Effector memory CD4-positive, alpha-beta T cell (primary cell): ENCODE results near the gene UCP2.

Experiments used
- DNase-seq, 3 donors: peaks; one replicate each; pipeline ENCODE4 v3.0.0-alpha.2; 2020
- H3K27ac ChIP-seq: 2 replicates; pipeline ENCODE4 v1.7.0; 2013; ENCODE audit warnings: mild to moderate bottlenecking, low read length, moderate library complexity; ENCODE audit not compliant: insufficient read depth, poor library complexity, severe bottlenecking
- H3K27me3 ChIP-seq: replicated peaks from 2 replicates; pipeline ENCODE4 v1.7.0; 2013; ENCODE audit warnings: mild to moderate bottlenecking, low read length; ENCODE audit not compliant: insufficient read depth, control insufficient read depth, poor library complexity, severe bottlenecking
- H3K36me3 ChIP-seq: 2 replicates; pipeline ENCODE4 v1.7.0; 2013; ENCODE audit warnings: mild to moderate bottlenecking, low read length, moderate library complexity; ENCODE audit not compliant: control insufficient read depth, insufficient read depth
- H3K4me1 ChIP-seq: 2 replicates; pipeline ENCODE4 v1.7.0; 2013; ENCODE audit warnings: low read length, mild to moderate bottlenecking; ENCODE audit not compliant: control insufficient read depth, insufficient read depth, poor library complexity, severe bottlenecking
- H3K4me3 ChIP-seq: 2 replicates; pipeline ENCODE4 v1.7.0; 2013; ENCODE audit warnings: low read length, low read depth, mild to moderate bottlenecking; ENCODE audit not compliant: insufficient read depth, poor library complexity, severe bottlenecking
- H3K9me3 ChIP-seq: 2 replicates; pipeline ENCODE4 v1.7.0; 2013; ENCODE audit warnings: mild to moderate bottlenecking, low read length, moderate library complexity; ENCODE audit not compliant: control insufficient read depth

The UCP2 gene

GRCh38 chr11:74019104-74019738, 36.6 kb upstream of the UCP2 start:
- peaks cover 48% of the 10 kb centered on the region for H3K4me1 ChIP-seq
- no peak overlapping the region for H3K4me3 ChIP-seq
- no peak overlapping the region for H3K27ac ChIP-seq
- DNase-seq: no peak
- H3K27me3 ChIP-seq: no peaks in the 10 kb centered on the region
- no peaks in the 10 kb centered on the region for H3K36me3 ChIP-seq
- H3K9me3 ChIP-seq: no peaks in the 10 kb centered on the region

GRCh38 chr11:74018331-74019005, 35.8 kb upstream of the UCP2 start:
- H3K27ac ChIP-seq: no peak overlapping the region
- no peaks in the 10 kb centered on the region for H3K36me3 ChIP-seq
- H3K4me3 ChIP-seq: no peak overlapping the region
- no peaks in the 10 kb centered on the region for H3K27me3 ChIP-seq
- peaks cover 56% of the 10 kb centered on the region for H3K4me1 ChIP-seq
- DNase-seq: no peak
- H3K9me3 ChIP-seq: no peaks in the 10 kb centered on the region

DNA sequence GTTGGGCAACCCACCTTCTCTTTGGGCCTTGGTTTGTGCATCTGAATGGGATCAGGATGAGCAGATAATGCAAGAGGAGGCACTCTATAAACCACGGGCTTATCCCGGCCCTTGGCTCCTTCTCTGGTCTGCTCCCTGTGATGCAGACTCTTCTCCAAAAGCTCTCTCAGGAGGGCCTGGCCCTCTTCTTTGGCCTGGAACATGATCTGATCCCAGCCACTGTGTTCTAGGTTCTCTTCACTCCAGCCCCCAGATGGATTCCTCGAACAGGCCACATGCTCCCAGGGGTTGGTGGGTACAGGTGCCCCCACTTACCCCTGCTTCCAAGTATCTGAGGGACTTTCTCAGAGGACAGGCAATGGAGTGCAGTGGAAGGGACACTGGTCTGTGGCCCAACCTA, 35.0 kb upstream of the UCP2 start:
- H3K4me1 ChIP-seq: peaks cover 64% of the 10 kb centered on the region

DNA sequence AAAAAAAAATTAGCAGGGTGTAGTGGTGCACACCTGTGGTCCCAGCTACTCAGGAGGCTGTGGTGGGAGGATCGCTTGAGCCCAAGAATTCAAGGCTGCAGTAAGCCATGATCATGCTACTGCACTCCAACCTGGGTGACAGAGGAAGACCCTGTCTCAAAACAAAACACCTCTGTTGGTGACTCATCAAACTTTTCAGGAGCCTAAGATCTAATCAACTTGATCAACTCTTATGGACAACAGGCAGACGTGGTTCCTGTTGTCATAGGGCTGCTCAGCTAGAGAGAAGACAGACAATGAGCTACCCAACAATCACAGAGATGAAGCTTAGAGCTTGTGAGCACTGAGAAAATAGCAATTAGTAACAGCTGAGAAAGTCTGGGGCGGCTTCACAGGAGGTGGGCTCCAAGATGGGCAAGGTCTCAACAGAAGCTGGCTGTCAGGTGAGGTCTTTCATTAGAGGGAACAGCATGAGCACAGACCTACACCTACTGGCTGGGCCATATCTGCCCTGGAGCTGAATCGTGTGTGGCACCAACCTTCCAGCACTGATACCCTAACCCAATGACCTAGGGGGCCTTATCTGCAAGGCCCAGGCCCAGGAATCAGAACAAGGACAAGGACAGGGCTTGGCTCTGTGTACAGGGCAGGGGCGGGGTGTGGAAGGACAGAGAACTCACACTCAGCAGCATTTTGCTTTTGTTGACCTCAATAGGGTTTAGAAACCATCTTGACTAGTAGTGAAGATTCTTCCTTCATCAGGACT, 33.5 kb upstream of the UCP2 start:
- Histone ChIP-seq H3K36me3 (no peaks in the 10 kb centered on the region), H3K9me3 (no peaks in the 10 kb centered on the region), H3K27me3 (no peaks in the 10 kb centered on the region), H3K27ac (peak overlapping the region; percentile 2), H3K4me3 (no peak overlapping the region), H3K4me1 (peaks cover 80% of the 10 kb centered on the region)
- DNase-seq: no peak

More for the DNA sequence above, 35.0 kb upstream of the UCP2 start:
- Histone ChIP-seq H3K27ac (no peak overlapping the region), H3K36me3 (no peaks in the 10 kb centered on the region), H3K27me3 (no peaks in the 10 kb centered on the region), H3K9me3 (no peaks in the 10 kb centered on the region), H3K4me3 (no peak overlapping the region)
- no peak for DNase-seq

DNA sequence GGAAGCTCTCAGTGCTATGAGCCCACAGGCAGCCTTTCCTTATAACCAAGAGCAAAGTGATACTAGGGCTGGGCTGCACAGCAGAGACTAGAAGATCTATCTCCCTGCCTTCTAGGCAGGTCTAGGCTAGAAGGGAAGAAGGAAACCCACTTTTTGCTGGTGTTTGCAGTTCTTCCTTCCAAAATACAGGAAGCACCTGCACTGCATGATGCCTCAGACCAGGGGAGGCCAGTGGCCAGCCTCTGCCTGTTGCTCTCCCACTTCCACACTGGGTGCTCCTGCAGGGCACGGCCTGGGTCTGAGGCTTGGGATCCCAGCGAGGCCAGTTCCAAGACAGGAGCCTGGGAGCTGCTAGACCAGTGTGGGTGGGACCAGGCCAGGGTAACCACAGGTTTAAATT, 32.2 kb upstream of the UCP2 start:
- no peak for DNase-seq
- Histone ChIP-seq H3K9me3 (no peaks in the 10 kb centered on the region), H3K4me1 (peaks cover 81% of the 10 kb centered on the region), H3K36me3 (no peaks in the 10 kb centered on the region), H3K27ac (peak overlapping the region; percentile 46), H3K4me3 (no peak overlapping the region), H3K27me3 (no peaks in the 10 kb centered on the region)

GRCh38 chr11:74013141-74013540, 30.5 kb upstream of the UCP2 start:
- peak overlapping the region; percentile 80 for H3K27ac ChIP-seq
- H3K4me1 ChIP-seq: peaks cover 80% of the 10 kb centered on the region
- DNase-seq: no peak
- no peaks in the 10 kb centered on the region for H3K36me3 ChIP-seq
- H3K27me3 ChIP-seq: no peaks in the 10 kb centered on the region
- no peaks in the 10 kb centered on the region for H3K9me3 ChIP-seq
- no peak overlapping the region for H3K4me3 ChIP-seq

DNA sequence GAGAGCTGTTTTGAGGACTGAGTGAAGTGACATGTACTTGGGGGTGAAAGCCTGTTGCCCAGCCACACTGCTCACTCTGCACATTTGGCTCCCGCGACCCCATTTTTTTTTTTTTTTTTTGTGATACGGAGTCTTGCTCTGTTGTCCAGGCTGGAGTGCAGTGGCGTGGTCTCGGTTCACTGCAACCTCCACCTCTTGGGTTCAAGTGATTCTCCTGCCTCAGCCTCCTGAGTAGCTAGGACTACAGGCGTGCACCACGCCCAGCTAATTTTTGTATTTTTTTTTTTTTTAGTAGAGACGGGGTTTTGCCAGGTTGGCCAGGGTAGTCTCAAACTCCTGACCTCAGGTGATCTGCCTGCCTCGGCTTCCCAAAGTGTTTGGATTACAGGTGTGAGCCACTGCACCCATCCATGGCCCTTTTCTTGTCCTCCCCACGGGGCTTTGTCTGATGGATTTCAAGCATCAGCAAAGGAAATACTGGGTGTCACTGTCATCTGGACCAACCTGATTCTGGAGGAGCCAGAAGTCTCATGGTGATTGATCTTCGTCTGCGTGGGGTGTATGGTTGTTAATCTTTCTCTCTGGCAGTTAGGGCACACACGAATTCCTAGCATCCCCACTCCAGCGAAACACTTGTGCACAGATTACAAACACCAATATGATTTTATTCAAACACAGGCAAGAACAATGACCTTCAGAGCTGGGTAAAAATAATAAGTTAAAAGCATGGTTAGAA, 29.6 kb upstream of the UCP2 start:
- no peak overlapping the region for H3K4me3 ChIP-seq
- peak overlapping the region; percentile 80 for H3K27ac ChIP-seq
- no peak for DNase-seq
- H3K9me3 ChIP-seq: no peaks in the 10 kb centered on the region
- H3K27me3 ChIP-seq: no peaks in the 10 kb centered on the region
- H3K36me3 ChIP-seq: no peaks in the 10 kb centered on the region
- peaks cover 85% of the 10 kb centered on the region for H3K4me1 ChIP-seq

DNA sequence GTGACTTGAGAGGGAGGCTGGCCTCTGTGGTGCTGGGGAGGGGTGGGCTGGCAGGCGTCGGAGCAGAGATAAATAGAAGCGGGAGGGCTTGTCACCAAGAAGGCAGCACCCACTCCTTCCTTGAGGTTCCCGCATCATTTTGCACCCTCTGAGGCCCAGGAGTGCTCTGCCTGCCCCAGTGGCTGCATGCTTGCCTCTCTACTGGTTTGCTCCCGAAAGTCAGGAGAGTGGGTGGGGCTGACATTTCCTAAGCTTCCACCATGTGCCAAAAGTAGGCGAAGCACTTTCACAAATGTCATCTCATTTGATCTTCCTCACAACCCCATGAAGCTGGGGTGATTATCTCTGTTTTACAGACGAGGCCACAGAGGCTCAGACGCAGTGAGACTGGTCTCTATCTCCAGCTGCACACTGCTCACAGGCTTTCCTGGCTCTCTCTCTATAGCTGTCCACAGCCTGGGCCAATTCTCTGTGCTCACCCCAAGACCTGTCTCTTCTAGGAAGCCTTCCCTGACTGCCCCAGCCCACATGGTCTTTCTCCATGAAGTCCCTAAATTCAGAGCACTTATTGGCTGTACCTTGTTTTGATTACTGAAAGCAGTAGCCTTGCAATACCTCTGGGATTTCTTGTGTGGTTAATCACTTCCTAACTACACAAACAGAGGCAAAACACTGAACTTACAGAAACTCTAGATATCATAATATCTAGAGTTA, 28.9 kb upstream of the UCP2 start:
- H3K27me3 ChIP-seq: no peaks in the 10 kb centered on the region
- H3K9me3 ChIP-seq: no peaks in the 10 kb centered on the region
- peaks cover 92% of the 10 kb centered on the region for H3K4me1 ChIP-seq
- H3K27ac ChIP-seq: peak overlapping the region; percentile 80
- H3K36me3 ChIP-seq: no peaks in the 10 kb centered on the region
- no peak overlapping the region for H3K4me3 ChIP-seq
- DNase-seq: peak in 1 of 3 donors; percentile 30
